Right hindlimb (tissue), 1 donor: Measurements from ENCODE around the gene NOXA1.
A peak's percentile ranks its signal among the peaks of the same experiment; 100 is the strongest.
"Not testable (repeated sequence)": the region's sequence is repeated elsewhere in the genome, so short reads cannot be mapped to it uniquely, and the experiment has no call there.

Source experiments
- DNase-seq: peaks from one replicate; pipeline ENCODE4 v3.0.0-alpha.2; 2018

The NOXA1 gene

DNA sequence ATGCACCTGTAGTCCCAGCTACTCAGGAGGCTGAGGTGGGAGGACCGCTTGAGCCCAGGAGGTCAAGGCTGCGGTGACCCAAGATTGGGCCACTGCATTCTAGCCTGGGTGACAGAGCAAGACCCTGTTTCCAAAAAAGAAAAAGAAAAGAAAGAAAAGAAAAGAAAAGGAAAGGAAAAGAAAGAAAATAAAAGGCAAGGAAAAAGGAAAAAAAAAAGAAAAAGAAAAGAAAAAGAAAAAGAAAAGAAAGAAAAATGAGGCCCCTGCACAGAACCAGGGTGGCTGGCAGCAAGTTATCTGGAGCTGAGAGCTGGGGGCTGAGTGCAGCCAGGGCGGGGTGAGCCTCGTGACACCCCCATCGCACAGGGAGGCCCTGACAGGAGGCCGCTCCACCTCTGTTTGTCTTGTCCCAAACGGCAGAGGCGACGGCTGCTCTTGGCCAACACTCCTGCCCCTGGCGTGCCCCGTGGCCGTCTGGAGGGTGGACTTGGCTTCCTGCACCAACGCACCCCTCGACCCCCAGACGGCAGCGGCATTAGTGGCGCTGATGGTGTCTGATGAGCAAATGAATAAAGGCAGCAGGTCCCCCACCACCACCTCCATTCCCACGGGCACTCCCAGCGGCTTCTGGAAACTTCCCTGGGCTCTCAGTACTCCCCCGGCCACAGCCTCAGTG, 17.0 kb upstream of the NOXA1 start:
- DNase-seq: no peak

DNA sequence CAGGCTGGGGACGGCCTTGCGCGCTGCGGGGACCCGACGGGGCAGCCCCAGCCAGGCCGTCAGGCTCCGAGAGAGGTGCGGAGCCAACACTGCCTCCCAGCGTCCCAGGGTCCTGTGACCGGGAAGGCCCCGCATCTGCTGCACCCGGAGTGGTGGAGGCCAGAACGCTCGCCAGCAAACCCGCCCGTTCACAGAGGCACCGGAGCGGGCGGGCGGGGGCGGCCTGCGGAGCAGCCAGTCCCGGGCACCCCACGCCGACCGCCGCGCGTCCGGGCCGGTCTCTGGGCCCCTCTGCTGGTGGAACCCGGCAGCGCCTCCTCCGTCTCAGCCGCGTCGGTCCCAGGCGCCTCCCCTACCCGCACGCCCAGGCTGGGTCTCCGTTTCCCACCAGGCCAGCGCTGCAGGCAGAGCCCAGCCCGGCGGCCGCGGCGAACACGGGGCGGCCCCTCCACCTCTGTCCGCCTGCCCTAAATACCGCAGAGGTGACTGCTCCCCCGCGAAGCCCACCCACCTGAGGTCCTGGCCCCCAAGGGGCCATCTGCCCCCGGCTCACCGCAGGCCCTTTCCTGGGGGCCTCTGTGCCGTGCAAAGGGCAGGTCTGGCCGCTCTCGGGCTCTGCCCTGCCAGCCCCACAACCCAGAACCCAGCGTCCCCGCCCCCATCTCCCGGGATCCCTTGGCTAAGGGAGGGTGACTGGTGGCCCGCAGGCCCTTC, 16.2 kb upstream of the NOXA1 start:
- DNase-seq: peak; percentile 83

DNA sequence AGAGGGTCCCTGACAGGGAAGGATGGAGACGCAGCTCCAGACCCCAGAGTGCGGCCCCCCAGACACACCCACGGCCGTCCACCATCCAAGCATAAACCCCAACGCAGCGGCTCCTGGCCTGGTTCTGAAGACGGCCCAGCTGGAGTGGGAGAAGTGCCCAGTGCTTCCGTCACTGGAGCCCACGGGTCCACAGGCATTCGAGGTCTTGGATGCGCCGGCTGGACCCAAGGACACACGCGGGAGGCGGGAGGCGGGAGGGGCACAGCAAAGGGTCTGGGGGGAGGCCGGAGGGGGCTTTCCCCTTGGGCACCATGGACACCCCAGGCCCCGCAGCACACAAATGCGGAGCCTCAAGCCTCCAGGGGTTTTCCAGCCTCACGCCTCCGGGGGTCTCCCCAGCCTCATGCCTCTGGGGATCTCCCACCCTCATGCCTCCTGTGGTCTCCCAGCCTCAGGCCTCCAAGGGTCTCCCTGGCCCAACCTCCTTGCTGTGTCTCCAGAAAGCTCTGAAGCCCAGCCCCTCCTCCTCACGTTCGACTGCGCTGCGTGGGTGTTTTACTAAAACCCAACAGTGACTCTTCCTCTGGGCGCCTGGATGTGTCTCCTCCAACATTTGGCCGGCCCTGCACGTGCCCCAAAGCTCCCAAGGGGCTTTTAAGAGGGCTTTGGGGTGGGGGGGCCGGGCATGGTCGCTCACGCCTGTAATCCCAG, 15.4 kb upstream of the NOXA1 start:
- DNase-seq: peak; percentile 73

DNA sequence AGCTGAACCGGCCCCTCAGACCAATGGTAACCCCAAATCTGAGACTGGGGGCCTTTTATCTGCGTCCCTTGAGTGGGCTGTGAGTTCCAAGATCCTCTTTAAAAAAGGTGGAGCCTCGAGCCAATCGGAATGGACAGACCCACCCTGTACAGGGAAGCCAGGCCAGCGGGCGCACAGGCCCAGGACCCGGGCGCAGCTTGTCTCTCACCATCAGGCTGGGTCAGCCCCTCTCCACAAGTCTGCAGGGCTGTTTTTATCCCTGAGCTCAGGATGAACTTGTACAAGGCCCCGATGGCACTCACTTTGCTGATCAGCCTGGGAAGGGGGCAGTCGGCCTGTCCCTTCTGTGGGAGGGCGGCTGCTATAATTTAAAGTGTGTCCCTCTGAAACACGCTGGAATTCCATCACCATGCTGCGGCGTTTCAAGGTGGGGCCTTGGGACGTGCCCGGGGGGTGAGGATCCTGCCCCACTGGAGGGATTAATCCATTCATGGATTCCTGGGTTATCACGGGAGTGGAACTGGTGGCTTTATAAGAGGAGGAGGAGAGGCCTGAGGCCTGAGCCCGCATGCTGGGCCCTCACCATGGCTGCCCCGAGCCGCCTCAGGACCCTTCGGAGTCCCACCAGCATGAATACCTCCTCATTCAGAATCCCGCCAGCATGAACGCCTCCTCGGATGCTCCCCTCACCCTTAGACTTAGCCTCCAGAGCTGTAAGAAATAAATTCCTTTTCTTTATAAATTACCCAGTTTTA, 14.4 kb upstream of the NOXA1 start:
- DNase-seq: no peak

DNA sequence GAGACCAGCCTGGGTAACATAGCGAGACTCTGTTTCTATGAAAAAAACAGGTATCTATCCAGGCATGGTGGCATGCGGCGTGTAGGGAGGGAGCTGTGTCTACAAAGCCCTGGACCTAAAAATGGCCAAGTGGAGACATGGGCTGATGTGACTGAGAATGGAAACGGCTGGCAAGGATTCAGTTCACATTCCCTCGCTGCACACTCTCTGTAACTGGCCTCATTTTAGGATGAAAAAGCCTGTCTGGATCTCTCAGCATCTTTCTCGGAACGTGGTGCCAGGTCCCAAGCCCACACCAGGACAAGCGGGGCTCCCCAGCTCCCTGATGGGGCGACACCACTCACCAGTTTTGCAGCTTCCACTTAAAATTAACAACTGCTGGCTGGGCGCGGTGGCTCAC, 13.7 kb upstream of the NOXA1 start:
- DNase-seq: no peak

DNA sequence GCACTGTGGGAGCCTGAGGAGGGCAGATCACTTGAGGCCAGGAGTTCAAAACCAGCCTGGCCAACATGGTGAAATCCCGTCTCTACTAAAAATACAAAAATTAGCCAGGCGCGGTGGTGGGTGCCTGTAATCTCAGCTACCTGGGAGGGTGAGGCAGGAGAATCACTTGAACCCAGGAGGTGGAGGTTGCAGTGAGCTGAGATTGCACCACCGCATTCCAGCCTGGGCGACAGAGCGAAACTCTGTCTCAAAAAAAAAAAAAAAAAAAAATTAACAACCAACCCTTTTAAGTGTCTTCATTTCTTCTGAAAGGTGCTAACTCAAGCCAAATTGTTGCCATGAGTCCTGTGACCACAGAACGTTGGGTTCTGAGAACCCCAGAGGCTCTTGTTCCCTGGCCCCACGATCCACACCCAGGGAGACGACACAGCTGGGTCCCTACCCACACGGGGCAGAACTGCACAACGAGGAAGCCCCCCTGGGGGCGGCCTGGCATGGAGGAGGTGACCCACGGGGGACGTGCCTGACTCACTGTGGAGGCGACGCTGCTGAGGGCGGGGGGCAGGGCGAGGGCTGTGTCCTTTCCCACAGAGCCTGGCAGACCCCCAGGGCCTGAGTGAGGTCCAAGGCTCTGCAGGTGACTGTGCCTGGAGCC, 12.8 kb upstream of the NOXA1 start:
- not testable (repeated sequence) for DNase-seq

DNA sequence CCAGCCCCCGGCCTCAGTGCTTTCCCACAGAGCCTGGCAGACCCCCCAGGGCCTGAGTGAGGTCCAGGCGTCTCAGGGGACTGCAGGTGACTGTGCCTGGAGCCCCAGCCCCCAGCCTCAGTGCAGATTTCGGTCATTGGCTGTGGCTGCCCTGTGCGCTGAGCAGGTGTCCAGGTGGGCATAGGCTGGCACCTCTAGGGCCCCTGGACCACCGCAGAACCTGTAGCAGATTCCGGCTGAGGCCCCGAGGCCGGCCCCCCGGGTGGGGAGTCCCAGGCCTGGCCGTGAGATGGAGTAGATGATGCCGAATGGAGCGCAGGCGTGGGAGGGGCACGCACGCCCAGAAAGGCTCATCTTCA, 12.3 kb upstream of the NOXA1 start:
- no peak for DNase-seq

DNA sequence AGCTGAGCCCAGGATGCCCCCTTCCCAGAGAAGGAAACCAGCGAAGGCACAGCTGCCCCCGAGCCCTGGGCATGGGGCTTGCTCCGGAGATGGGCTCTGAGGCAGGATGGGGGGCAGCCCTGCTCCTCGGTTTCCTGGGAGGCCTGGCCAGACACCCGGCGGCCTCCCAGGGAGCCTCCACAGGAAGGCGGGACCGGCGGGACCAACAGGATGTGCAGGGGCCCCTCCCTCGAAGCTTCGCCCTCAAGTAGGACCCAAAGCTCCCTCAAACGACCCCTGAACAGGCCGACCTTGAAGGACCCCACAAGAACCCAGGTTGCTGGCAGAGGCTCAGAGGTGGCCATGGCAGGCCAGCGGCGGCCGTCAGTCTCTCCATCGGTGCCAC, 11.9 kb upstream of the NOXA1 start:
- no peak for DNase-seq

DNA sequence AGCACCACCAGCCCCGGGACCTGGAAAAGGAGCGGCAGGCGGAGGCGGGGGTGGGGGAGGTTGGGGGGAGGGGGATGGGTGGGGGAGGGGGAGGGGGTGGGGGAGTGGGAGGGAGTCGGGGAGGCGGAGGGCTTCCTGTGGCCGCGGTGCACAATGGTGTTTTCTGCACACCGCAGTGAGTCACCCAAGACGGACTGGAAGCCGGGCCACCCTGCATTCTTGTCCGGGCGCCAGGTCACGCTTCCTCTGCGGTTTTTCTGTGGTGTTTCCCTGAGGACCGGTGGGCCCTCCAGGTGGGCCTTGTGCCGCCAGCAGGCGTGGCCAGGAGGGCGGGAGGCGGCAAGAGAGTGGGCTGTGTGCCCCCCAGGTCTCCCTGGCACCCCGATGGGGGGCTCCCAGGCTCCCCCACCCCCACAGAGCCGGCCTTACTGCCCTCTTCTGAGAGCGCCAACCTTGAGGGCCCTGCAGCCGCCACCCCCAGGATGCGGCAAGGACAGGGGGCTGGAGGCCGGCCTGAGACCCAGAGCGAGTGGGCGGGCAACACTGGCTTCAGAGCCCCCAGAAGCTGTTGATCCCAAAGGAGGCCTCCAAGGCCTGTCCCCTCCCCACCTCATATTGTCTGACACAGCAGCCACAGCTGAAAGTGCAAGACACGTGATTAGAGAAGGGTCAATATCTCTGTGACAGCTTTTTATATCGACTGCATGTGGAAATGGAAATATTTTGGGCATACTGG, 11.4 kb upstream of the NOXA1 start:
- DNase-seq: peak; percentile 61

DNA sequence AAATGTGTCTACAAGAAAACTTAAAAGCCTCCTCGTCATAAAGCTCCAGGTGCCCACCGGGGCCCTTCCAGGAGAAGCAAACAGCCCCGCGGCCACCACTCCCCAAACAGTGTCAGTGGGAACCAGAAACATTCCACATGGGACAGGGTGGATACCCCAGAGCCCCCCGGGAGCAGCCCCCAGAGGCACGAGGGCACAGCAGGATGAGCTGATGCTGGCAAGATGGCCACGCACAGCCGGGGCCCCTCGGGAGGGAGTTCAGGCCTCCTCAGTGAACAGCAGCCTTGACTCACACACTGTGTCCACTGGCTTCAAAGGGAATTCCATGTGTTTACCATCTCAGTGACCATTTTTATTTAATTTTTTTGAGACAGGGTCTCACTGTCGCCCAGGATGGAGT, 10.8 kb upstream of the NOXA1 start:
- no peak for DNase-seq

DNA sequence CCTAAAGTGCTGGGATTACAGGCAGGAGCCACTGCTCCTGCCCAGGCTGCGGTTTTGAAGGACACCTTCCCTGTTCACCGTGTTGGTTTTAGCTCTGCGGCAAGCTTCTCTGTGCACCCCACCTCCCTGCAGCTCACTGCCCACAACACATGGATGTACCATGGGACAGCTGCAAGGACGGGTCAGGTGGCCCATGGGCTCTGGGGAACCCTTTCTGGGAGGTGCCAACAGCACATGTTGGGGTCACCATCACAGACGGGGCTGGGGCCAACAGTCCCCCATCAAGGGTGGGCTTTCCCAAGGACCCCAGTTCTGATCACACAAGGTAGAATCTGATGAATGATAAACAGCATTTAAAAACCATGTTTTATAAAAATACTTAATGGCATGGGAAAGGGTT, 7.7 kb upstream of the NOXA1 start:
- no peak for DNase-seq

DNA sequence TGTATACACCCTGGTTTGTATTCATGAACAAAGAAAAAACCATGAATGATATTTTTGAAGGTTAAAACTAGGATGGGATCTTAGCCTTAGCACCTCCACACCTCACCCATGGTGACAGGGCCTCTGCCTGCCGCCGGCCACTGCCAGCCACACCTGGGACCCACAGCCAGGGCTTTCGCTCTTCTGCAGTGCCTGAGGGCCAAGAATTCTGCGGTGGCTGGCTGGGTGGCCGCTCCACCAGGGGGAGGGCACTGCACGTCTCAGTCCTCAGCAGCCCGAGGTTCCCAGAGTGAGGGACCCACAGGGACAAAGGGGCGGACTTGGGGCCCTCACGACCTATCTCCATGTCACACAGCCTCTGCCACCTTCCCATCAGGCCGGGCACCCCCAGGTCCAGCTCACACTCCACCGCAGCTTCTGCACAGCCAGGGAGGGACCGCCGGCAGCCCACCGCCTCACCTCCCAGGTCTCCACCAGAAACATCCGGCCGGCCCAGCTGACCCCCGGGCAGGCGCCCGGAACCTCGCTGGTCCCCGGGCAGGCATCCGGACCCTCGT, 7.1 kb upstream of the NOXA1 start:
- DNase-seq: no peak

DNA sequence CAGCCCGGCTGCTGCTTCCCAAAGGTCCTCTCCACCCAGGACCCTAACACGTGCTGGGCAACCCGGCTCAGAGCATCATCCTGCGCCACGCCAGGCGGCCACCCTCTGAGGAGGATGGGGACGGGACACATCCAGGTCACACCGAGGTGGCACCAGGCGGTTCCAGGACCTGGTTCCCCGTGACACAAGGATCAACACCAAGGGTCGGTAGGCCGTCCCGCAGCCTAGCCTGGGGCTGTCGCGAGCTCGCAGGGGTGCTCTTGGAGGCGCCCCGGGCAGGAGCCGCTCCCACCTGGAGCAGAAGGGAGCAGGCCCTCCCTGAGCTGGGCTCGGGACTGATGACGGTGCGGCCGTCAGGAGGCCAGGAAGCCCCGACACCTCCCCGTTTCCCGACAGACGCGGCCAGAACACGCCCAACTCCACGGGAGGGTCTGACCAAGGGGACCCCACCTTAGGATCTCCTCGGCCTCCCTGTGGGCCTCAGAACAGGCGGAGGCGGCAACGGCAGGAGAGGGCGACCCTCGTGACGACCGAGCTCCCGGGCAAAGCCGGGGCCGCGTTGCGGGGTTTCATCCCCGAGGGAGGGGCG, 6.5 kb upstream of the NOXA1 start:
- no peak for DNase-seq

DNA sequence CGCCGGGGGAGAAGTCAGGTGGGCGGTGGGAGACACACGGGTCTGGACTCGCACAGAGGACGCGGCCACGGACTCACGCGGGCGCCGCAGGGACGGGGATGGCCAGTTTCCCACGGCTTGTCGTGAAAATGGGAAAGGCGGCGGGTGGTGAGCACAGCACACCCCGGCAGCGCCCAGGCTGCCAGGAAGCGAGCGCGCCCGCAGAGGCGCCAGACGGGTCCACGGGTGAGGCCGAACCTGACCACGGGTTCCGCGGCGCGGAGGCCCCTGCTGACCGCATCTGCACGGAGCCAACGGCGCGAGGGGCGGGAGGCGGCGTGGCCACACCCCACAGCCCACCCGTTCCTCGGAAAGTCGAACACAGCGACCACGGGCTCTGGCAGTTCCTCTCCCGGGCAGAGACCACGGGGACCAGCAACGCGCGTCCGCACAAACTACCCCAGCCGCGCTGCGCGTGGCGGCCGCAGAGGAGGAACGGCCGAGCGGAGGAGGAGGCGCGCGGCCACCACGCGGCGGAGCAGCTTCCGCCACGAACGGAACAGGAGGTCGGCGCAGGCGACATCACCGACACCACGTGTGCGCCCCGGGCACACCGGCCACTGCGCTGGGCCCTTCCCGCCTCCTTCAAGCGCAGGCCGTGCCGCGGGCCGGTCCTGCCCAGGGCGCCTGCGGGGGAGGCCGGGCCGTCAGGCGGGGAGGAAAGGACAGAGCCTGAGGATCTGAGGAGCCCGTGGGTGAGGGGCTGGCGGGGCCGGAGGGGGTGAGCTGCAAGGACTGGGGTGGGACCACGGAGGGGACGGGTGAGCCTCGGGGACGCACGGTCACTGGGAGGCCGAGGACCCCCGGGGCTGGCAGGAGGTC, 5.8 kb upstream of the NOXA1 start:
- no peak for DNase-seq

DNA sequence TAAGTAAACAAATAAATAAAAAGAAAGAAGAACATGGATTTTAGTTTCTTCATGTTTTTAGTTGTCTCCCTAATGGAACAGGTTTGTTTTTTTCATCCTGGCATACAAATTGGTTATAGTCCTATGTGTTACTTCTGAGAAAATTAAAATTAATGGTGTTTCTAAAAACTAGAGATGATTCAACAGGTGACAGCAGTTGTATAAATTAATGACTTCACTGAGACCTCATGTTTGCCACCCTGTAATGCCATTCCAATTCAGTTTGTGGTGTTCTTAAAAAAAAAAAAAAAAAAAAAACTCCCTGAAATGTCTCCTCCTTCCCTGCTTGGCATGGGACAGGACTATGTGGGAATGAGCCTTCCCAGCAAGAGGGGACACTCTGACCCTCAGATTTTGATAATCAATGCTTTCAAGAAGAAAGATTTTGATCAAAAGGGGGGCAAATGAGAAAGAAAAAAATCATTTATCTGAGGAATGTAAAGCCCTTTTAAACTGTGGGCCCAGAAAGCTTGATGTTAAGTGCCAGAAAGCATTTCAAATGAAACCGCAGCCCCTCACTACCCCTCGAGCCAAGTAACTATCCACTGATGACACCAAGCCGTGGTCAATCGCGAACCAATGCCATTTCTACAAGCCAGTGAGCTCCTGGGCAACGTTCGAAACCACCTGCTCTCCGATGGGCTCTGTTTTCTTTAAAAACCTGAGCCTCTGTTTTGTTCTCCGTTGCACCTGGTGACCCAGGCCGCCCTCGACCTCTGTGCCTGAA, 1.2 kb upstream of the NOXA1 start:
- DNase-seq: no peak

DNA sequence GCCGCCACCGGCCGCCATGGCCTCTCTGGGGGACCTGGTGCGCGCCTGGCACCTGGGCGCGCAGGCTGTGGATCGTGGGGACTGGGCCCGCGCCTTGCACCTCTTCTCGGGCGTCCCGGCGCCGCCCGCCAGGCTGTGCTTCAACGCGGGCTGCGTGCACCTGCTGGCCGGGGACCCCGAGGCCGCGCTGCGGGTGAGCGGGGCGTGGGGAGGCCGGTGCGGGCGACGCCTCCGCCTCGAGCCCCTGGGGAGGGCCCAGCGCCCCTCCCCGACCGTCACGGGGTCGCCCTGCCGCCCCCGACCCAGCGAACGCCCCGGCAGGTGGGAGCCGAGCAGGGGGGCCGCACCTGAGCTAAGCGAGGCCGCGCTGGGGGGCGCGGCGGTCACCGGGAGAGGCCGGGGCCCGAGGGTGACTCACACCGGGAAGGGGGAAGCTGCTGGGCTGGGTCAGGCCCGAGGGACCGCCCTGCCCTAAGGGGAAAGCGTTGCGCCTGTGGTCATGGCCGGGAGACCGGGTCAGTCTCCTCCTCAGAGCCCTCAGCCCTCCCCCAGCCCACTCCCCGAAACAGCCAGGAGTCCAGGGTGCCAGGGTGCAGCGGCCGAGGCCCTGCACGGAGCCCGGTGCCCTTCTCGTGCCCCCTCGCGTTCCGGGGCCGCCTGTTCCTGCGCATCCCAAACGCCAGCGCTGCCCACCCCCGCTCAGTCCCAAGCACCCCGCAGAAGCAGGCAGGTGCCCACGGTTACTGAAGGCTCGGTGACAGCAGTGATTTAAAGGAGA, 510 bp downstream of the NOXA1 start:
- peak; percentile 27 for DNase-seq

DNA sequence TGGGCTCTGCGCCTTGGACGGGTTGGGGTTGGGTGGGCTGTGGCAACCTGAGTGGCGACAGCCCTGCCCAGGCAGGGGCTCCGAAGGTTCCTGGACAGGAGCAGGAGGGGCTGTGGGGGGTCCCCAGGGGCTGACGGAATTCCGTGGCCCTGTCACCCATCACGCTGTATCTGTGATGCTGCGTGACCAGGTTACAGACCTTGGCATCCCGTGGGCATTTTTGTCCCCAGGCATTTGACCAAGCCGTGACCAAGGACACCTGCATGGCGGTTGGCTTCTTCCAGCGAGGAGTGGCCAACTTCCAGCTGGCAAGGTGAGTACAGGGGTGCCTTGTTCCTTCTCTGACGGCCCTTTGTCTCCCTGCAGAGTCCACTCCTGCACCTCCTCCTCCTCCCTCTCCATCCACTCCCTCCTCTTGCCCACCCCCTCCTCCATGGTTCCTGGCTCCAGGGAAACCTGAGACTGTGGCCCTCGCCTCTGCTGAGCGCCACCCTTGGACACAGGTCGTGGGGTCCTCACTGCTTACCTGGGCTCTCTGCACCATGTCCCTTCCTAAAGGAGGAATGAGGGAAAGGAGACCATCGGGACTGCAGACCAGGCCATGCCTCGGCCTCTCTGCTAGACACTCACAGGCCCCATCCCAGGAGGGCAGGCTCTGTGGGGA, 3.0 kb downstream of the NOXA1 start:
- DNase-seq: peak; percentile 21
